K562 (cell line): Measurements from ENCODE around the gene P3H1.

Experiments used
- CTCF ChIP-seq, 3 experiments: IDR thresholded peaks in 2 of 3; conservative IDR thresholded peaks in 1 of 3; 2 replicates each; pipeline ENCODE4 v1.5.1; 2011 to 2012; ENCODE audit warnings: low read length in 3 of 3, mild to moderate bottlenecking in 3 of 3, control low read depth in 2 of 3, improper control_type of control experiment in 1 of 3, inconsistent platforms in 1 of 3, low read depth in 1 of 3, mixed read lengths in 1 of 3, moderate library complexity in 1 of 3; ENCODE audit not compliant: insufficient read depth in 2 of 3
- FOXJ2 ChIP-seq: fragments of 200-800 bp; sonication (Bioruptor generic); IDR thresholded peaks from 2 replicates; pipeline ENCODE4 v1.6.1; 2016; ENCODE audit warnings: missing genetic modification characterization, missing compliant biosample characterization
- PRMT5 ChIP-seq: sonication (generic); formaldehyde crosslinking; IDR thresholded peaks from 2 replicates; pipeline ENCODE4 v1.5.0; 2020; ENCODE audit warnings: missing genetic modification reagents
- SETDB1 ChIP-seq: IDR thresholded peaks from one replicate; pipeline ENCODE4 v1.6.1; 2012; ENCODE audit warnings: low read length, control low read depth, inconsistent platforms
- ZNF274 ChIP-seq: IDR thresholded peaks from 2 replicates; pipeline ENCODE4 v1.6.1; 2011; ENCODE audit warnings: low read depth, mild to moderate bottlenecking, low read length, moderate library complexity, borderline replicate concordance
- ZNF639 ChIP-seq, 2 experiments: fragments of 200-800 bp in 1 of 2; sonication (Bioruptor generic) in 1 of 2; sonication (generic) in 1 of 2; formaldehyde crosslinking in 1 of 2; IDR thresholded peaks in 1 of 2; conservative IDR thresholded peaks in 1 of 2; 2 replicates each; pipeline versions ENCODE4 v1.5.0 to v1.6.1; 2016 to 2020; ENCODE audit warnings: missing compliant biosample characterization in 1 of 2, missing genetic modification characterization in 1 of 2, missing genetic modification reagents in 1 of 2

GRCh38 chr1:42783092-42783491 is 16.3 kb upstream of the P3H1 start:
- TF ChIP-seq ZNF274 (no peak), FOXJ2 (no peak), ZNF639 (CRISPR knock-in tag; conservative IDR thresholded peaks at IDR 0.05 in 1 of 2, IDR thresholded peaks at IDR 0.05 in 1 of 2) (no peak), CTCF (IDR thresholded peaks at IDR 0.05 in 2 of 3, conservative IDR thresholded peaks at IDR 0.05 in 1 of 3; ENCODE audit: insufficient read depth in 2 of 3, low read depth in 1 of 3, low read length in 3 of 3) (no peak), PRMT5 (CRISPR knock-in tag) (no peak), SETDB1 (no peak)
